Tibial nerve (tissue), 3 donors: ENCODE measurements around the gene TMEM266.

ENCODE experiments used
- POLR2A ChIP-seq, 2 donors: fragments of 450-650 bp; IDR thresholded peaks; one replicate each; pipeline ENCODE4 v1.6.1; 2017; ENCODE audit warnings: antibody characterized with exemption in 2 of 2, mild to moderate bottlenecking in 2 of 2, moderate library complexity in 2 of 2
- TF ChIP-seq, protein P1 (sequence below), 5 experiments: fragments of 200-600 bp in 3 of 5; fragments of 450-650 bp in 2 of 5; sonication (generic) in 3 of 5; IDR thresholded peaks; one replicate each; pipeline ENCODE4 v1.5.1; 2016 to 2019; ENCODE audit warnings: antibody characterized with exemption in 5 of 5, mild to moderate bottlenecking in 3 of 5, moderate library complexity in 2 of 5

DNA sequence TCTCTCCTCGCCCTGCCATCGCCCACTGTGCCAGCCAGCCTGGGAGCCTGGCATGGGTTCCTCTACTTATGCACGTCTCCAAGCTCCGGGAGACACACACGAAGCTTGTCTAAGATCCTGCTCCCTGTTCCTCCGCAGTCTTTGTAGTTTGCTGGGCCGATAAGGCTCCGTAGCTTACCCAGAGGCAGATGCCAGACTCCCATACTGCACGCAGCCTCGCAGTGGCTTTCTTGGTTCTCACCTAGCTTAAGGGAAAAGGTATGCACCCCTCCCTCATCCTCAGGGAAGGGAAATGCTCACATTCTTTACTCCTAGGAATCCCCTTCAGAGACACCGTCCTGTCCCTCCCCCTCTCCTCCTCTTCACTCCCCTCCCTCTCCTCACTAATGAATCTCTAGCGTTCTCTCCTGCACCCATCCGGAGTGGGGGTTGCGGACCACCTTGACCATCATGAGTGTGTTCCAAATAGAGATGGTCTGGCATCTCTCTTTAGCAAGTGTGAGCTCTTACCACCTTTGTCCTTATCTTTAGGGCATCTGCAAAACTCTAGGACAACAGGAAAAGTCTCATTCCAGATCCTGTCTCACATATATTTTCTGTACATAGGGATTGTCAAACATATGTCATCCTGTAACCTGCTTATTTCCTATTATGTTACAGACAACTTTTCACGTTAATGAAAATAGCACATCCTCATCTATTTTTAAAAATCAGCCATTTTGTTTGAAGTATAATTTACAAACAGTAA is 56.5 kb downstream of the TMEM266 start:
- TF ChIP-seq, protein P1, sequence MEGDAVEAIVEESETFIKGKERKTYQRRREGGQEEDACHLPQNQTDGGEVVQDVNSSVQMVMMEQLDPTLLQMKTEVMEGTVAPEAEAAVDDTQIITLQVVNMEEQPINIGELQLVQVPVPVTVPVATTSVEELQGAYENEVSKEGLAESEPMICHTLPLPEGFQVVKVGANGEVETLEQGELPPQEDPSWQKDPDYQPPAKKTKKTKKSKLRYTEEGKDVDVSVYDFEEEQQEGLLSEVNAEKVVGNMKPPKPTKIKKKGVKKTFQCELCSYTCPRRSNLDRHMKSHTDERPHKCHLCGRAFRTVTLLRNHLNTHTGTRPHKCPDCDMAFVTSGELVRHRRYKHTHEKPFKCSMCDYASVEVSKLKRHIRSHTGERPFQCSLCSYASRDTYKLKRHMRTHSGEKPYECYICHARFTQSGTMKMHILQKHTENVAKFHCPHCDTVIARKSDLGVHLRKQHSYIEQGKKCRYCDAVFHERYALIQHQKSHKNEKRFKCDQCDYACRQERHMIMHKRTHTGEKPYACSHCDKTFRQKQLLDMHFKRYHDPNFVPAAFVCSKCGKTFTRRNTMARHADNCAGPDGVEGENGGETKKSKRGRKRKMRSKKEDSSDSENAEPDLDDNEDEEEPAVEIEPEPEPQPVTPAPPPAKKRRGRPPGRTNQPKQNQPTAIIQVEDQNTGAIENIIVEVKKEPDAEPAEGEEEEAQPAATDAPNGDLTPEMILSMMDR (IDR thresholded peaks at IDR 0.05), result no peak
- no peak for TF ChIP-seq POLR2A (IDR thresholded peaks at IDR 0.05)
